GM10847 (cell line): ENCODE data around the gene WDR7.

Source experiments
- POLR2A ChIP-seq: IDR thresholded peaks from 2 replicates; pipeline ENCODE4 v1.6.1; 2011; ENCODE audit not compliant: insufficient read length; ENCODE audit errors: extremely low read depth

Gene WDR7

GRCh38 chr18:56999823-57000222 lies 348.7 kb downstream of the WDR7 start:
- TF ChIP-seq POLR2A = no peak

GRCh38 chr18:57002627-57003026 lies 351.5 kb downstream of the WDR7 start:
- no peak for TF ChIP-seq POLR2A

- no peak for TF ChIP-seq POLR2A
These were observed 352.2 kb downstream of the WDR7 start for GRCh38 chr18:57003342-57003741.

- TF ChIP-seq POLR2A = no peak
These were observed 353.4 kb downstream of the WDR7 start for GRCh38 chr18:57004366-57005121.

DNA sequence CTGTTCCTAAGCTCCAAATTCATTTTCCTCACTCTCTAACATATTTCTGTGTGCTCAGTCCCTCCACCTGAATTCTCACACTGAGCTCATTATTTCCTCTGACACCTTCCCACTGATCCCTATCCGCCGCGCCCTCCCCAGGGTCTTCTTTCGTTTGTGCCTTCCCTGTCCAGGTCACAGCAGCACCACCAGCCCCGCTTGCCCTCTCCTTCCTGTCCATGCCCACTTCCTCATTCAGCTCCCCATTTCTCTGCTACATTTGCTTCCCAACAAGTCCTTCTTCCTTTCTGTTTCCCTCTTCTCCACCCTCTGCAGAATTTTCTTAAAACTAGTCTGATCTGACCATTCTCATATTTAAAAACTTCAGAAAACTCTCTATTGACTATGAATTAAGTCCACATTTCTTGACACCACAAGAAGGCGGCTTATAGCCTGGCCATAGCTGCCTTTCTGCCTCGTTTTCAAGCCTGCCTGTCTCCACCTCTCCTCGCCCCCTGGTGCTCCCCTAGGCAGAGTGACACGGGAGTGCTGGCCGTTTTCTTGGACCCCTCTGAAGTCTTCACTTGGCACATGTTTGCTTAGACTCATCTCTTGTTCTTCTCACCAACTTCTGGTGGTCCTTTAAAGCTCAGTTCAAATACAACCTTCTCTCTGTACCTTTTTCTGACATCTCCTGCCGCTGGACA lies 357.0 kb downstream of the WDR7 start:
- TF ChIP-seq POLR2A = no peak

- no peak for TF ChIP-seq POLR2A
These were observed 358.7 kb downstream of the WDR7 start for GRCh38 chr18:57009844-57010243.

GRCh38 chr18:57014772-57015413 lies 363.7 kb downstream of the WDR7 start:
- no peak for TF ChIP-seq POLR2A

- TF ChIP-seq POLR2A = no peak
These were observed 364.3 kb downstream of the WDR7 start for GRCh38 chr18:57015451-57015850.

DNA sequence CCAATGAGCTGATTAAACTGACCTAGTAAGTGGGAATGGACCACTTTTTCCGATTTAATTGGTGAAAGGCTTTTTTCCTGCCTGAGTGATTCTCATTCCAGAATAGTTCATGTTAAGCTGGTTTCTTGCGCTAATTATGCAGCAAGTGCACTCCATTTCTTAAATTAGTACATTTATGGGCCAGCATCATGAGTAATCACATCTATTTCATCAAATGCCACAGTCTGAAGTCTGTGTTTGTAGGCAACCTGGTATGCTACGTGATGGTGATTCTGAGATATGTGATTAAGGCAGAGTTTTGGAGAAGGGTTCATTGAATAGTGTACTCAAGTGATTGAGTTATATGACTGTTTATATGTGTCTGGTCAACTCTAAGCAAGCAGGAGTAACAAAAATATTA lies 367.7 kb downstream of the WDR7 start:
- no peak for TF ChIP-seq POLR2A

DNA sequence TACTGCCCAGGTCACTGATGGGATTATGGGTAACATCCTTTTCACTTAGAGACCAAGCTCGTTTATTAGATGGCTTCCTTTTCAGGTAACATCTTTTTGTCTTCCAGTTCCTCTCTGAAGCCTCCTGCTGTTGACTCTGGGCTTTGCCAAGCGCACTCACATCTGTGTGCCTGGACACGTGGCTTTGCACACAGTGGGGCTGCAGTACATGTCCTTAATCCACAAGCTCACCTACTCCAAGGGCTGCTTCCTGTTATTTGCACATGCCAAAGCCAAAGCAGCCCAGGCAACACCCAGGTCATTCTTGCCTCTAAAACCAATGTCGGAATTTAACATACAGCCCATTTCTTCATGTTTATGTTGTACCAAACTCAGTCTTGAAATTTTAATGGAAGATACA lies 371.6 kb downstream of the WDR7 start:
- TF ChIP-seq POLR2A = no peak

- TF ChIP-seq POLR2A = no peak
These were observed 372.2 kb downstream of the WDR7 start for GRCh38 chr18:57023275-57023882.

GRCh38 chr18:57025540-57025939 lies 374.4 kb downstream of the WDR7 start:
- no peak for TF ChIP-seq POLR2A

DNA sequence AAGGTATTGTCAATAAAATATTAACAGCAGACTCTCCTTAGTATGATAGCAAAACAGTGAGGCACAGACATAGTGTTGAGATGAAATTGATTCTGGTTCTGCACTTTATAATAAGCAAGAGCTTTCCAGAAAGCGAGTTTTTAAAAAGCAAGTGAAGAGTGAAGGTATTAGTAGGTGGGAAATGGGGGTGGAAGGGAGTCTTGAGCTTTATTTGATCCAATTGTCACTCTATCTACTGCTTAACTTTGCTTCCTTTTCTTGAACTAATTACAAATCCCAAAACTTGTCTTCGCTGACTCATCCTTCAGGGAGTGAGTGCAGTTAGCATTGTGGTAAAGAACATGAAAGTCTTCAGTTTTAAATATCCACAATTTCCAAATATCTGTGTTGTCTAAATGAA lies 375.2 kb downstream of the WDR7 start:
- no peak for TF ChIP-seq POLR2A

DNA sequence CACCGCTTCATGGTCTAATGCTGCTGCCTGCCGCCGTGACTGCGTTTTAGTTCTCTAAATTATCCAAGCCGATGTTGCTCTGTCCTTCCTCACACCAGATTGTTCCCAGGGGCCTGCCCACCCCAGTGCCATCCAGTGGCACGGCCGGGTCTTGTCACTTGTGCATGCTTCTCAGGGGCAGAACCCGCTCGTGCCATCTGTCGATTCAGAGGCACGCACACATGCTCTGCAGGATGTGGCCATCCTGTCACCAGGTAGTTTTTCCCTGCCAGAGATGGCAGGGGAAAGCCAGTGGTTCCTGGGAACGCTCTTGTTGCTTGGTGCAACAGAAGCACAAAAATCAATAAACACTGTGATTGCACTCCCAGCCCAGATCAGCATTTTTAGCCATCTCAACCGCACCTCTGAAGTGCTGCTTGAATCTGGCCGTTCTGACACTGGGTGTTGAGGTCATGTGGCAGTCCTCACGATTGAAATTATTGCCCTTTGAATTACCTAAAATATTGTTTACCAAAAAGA lies 376.1 kb downstream of the WDR7 start:
- no peak for TF ChIP-seq POLR2A

DNA sequence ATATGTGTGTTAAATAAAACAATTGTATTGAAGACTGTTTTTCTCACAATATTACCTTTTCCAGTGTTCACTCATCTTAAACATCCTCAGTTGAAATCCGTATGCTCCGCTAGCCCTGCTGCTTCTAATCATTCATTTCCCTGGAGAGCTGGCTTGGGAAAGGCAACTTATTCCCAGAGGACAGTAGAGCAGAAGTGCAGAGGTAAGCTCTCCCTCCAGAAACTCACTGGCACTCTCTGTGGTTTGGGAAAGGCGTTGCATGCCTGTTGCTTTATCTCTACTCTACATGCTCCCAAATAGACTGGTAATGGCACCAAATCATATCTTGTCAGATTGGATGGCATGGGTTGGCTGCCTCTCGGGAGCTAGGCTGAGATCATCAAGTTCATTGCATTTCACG lies 378.6 kb downstream of the WDR7 start:
- no peak for TF ChIP-seq POLR2A

- TF ChIP-seq POLR2A = no peak
These were observed 379.3 kb downstream of the WDR7 start for GRCh38 chr18:57030417-57030816.
